NCI-H146 (cell line): ENCODE measurements around the gene NME4.
A peak's percentile ranks its signal among the peaks of the same experiment; 100 is the strongest.

Source experiments
- DNase-seq: peaks from one replicate; lab custom pipeline; 2025; lab: John Stamatoyannopoulos, UW

The NME4 gene

DNA sequence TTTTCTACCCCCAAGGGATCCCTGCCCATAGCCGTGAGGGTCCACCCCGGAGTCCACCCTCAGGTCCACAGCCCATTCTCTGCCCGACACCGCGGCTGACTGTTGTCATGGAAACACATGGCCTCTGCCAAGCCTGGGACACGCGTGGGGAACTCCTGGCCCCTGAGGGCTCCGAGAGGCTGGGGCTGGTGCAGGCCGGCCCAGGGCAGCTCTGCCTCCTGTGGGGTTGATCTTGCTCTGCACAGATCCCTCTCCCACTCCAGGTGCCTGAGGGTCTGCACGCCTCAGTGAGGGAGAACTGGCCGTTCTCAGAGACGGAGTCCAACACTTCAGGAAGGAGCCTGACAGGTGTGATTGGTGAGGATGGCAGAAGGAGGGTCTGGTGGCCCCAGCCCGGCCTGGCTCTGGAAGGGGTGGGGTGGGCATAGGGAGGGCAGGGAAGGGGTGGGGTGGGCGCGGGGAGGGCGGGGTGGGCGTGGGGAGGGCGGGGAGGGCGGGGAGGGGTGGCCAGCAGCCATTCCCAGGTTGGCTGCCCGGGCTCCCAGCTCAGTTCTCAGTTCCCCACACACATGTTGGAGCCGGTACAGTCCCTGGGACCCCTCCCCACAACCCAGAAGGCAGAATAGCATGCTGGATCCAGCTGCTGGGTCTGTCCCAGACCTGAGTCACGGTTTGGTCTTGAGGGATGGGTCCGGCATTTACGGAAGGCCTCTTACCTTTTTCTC is 33.1 kb upstream of the NME4 start:
- no peak for DNase-seq

DNA sequence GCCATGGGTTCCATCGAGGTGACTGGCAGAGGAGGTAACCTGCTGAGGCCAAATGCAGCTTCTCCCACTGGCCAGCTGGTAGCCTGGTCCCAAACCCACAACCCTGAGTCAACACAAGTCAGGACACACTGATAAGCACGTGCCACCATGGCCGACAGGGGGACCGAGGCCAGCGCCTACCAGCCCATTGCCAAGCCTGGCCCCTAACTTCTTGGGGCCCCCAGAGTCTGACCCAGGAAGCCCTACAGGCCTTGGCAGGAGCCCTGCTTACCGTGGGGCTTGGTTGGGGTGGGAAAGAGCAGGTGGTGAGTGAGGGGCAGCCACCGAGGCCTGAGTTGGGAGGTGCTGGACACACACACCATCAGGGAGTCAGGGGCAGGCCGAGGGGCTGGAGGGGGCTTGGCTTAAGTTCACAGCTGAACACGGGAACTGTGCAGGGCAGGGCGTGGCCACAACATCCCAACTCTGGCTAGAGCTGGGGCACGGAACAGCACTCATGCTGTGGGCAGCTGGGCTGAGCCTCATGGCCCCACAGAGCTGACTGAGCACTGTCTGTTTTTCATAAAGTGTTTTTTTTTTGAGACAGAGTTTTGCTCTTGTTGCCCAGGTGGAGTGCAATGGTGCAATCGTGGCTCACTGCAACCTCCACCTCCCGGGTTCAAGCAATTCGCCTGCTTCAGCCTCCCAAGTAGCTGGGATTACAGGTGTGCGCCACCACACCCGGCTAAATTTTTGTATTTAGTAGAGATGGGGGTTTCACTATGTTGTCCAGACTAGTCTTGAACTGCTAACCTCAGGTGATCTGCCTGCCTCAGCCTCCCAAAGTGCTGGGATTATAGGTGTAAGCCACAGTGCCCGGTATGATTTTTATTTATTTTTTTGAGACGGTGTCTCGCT is 32.2 kb upstream of the NME4 start:
- DNase-seq, result no peak

DNA sequence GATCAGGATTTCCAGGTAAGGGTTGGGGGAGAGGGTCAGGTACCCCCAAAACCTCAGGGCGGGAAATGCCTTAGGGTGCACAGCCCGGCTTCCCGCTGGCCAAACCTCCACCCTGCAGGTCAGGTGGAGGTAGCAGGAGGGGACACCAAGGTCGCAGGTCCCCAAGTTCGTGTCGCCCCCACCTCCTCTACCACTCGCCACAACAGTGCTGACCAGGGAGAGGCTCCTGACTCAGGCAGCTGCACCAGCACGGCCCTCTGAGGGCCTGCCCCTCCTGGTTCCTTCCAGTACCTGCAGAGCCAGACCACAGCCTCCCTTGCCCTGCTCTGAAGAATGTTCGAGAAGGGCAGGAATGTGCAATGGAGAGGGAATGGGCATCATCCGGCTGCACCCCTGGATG is 30.5 kb upstream of the NME4 start:
- no peak for DNase-seq

DNA sequence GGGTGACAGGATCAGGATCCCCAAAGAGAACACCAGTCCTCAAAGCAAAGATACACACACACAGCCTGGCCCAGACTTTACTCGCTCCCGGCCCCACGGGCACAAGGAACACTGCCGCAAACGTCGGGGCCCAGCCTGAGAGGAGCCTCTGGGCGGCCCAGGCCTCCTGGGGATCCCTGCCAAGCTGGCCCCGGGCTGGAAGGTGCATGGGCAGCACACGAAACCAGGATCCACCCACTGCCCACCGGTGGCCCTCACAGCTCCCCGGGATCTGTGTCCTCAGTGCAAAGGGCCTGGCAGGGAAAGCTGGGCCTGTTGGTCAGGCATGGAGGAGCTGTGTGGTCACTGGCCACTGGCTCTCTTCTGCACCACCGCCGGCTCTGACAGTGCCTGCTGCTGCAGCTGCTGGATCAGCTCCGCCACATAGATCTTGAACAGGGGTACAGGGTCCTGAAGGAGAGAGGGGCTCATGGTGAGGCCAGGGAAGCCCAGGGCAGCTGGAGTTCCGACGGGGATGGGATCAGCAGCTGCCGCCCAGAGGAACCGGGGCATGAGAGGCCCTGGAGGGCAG is 29.6 kb upstream of the NME4 start:
- DNase-seq, result no peak

DNA sequence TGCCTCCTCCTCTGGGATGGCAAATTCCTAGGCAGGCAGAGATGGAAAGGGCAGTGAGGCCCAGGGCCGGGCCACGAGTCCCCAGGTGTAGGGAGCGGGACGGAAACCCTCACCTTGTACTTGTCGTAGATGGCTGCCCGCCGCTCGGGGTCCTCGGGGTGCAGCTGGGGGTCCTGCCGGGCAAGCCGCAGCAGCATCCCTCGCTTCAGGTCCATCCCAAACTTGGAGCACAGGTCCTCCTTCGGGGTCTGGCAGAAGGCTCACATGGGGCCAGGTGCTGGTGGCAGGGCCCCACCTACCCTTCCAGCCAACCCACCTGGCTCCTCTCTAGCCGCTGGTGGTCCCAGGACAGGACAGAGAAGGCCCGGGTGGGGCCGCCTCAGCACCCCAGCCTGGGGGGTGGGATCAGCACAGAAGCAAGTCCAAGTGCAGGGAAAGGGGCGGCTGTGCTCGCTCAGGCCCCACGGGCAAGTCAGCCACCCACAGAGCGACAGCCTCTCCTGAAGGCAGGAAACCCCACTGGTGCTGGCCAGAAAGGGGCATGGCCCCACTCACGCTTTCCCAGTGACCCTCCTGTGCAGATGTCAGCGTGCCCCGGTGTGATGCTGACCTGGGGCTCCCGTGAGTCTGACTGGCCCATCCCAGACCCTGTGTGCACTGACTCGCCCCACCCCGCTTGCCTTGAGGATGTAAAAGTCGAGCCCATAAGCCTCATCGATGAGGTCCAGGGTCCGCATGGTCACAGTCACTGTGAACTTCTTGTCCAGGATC is 28.4 kb upstream of the NME4 start:
- DNase-seq, result no peak

DNA sequence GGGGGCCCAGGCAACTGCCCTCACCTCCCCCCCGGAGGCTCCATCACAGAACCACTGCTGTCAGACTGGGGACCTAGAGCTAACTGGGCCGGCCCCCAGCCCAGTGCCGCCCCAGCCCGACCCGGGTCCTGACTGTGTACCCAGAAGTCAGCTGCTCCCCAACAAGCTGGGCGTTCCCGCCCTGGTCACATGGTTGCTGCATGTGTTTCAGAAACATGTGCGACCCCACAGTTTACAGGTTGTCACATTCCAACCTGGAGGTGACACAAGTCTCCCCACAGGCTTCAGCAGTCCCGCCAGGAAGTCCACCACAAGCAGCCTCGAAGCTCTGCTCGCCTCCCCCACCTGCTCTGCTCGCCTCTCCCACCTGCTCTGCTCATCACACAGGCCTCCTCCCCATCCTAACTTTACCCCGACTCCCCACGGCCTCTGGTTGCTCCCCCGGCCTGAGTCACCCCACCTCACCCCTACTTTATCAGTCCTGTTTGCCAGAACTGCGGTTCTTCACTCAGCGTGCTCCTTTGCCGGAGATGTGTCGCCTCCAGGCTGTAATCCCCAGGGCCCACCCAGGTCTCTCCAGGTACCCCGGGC is 27.6 kb upstream of the NME4 start:
- DNase-seq, result no peak

DNA sequence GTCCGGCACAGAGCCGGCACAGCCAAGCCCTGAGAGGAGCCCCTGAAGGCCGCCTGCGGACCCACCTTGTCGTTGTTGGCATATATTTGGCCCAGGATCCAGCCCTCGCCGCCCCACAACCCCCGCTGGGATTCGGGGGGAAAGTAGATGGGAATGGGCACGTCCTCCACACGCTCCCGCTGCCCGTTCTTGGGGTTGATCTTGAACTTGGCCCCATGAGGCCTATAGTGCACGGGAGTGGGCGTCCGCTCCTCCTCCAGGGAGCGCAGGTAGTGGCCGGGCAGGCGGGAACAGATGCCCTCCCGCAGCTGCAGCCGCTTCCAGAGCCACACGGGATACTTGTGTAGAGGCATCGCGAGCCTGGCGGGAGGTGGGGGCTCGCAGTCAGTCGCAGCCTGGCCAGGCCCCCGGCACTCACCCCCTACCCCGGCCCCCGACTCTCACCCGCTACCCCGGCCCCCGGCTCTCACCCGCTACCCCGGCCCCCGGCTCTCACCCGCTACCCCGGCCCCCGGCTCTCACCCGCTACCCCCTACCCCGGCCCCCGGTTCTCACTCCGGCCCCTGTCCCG is 27.0 kb upstream of the NME4 start:
- DNase-seq, result no peak

DNA sequence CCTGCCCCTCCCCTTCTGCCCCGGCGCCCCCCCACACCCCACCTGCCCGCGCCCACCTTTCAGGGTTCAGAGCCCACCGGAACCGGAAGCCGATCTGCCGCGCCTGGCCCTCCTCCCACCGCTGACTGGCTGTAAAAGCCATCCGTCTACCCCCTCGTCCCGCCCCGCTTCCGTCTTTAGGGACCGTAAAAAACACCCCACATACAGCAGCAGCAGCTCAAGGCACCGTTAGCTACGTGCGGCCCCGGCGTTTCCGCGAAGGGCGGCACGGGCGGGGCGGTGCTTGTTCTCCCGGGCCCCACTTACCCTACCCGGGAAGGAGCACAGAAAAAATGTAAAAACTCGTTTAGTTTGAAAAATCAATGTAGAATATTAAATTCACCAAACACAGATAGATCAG is 26.6 kb upstream of the NME4 start, which contains the start of gene MRPL28:
Gene MRPL28 (minus strand): TSS at position 96 of the 400 bp plus-strand sequence. CDS start 320 bp downstream, outside the sequence.
- DNase-seq, result peak; percentile 96

DNA sequence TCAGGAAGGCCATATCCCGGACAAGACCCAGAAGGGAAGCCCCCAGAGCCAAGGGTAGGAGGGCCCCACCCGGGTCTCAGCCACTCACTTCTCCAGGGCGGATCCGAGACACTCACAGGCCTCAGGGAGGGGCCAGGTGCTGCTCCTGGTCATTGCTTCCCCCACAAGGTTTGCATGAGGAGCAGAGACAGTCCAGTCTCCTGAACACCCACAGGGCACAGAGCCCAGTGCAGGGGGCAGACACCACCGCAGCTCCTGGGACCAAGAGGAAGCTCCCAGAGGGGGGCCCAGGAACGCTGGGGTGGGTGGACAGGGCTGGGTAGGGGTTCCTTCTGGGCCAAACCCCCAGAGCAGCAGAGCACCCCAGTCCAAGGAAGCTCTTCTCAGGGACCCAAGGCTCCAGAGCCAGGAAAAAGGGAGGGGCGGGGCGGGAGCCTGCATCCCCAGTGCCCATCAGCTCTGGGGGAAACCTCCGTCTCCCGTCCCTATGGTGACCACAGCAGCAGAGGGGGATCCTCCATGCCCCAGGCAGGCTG is 26.0 kb upstream of the NME4 start:
- no peak for DNase-seq

DNA sequence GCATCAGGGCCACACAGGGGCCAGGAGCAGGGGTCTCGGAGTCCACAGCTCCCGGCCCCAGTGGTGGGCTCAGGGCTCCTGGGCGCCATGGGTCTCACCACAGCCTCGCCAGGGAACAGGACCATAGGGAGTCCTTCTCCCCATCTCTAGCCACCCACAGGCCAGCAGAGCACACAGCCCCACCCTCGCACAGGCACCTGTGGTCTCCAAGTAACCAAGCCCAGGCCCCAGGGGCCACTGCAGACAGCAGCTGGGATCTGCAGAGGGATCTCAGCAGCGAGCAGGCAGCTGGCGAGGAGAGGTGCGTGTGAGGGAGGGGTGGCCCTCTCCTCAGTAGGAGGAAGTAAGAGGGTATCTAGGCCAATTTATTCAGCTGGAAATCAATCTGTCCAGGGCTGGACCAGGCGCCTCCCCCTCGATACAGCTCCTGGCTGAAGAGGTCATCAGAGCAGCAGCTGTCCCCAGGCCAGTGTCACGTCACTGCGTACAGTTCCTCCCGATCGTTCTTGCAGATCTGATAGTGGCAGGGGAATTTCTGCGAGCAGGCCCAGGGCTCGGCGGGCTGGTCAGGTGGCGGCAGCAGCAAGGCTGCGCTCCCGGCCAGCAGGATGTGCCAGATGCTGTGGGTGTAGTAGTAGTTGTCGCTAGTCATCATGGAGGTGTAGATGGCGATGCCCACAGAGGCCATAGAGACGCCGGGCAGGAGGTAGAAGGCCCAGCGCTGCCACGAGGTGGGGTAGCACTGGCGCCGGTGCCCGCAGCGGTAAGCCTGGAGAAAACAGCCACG is 25.3 kb upstream of the NME4 start:
- no peak for DNase-seq

DNA sequence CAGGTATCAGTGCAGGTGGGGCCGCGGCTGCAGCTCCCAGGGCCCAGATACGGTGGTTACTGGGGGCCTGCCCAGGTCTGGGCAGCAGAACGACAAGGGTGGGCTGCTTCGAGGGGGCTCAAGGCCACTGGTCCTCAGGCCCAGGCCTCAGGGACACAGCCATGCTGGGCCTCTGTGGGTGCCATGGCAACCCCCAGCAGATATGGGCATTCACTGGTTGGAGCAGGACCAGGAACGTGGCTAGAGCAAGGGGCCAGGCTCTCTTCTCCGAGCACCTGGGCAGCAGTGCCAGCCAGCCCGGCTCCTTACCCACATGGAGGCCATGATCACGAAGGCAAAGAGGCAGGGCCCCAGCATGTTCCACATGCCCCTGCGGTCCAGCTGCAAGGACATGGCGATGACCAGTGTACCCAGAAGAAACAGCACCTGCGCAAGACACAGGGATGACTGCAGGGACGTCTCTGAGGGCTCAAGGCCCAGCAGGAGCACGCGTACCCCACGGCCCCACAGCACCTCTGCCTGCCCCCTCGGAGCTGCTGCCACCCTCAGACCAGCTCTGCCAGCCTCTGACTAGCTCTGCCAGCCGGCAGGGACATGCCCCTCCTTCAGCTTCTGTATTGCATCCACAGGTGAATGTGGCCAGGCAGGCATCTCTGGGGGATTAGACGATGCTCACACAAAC is 24.6 kb upstream of the NME4 start:
- DNase-seq, result no peak

DNA sequence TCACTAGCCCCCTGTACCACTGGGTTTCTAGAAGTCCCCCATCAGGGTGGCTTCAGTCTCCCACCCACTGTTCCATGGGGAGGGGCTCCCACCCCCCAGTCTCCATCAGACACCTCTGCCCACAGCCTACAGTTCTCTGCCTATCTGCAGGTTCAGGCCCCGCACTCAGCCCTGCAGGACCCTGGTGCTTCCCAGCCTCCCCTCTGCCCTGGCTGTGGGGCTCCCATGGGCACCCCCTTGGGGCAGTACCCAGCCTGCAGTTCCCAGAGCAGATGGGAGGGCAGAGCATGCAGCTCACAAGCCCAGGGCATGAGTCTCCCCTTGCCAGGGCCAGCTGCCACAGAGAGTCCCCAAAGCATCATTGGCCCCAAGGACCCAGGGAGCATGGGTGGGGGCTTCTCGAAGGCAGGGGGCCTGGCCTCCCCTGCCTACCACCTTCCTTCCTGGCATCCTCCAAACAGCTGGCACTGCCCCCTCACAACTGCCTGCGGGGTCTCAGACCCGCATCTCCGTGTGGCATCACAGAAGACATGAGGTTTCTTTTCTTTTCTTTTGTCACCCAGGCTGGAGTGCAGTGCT is 23.9 kb upstream of the NME4 start:
- no peak for DNase-seq

DNA sequence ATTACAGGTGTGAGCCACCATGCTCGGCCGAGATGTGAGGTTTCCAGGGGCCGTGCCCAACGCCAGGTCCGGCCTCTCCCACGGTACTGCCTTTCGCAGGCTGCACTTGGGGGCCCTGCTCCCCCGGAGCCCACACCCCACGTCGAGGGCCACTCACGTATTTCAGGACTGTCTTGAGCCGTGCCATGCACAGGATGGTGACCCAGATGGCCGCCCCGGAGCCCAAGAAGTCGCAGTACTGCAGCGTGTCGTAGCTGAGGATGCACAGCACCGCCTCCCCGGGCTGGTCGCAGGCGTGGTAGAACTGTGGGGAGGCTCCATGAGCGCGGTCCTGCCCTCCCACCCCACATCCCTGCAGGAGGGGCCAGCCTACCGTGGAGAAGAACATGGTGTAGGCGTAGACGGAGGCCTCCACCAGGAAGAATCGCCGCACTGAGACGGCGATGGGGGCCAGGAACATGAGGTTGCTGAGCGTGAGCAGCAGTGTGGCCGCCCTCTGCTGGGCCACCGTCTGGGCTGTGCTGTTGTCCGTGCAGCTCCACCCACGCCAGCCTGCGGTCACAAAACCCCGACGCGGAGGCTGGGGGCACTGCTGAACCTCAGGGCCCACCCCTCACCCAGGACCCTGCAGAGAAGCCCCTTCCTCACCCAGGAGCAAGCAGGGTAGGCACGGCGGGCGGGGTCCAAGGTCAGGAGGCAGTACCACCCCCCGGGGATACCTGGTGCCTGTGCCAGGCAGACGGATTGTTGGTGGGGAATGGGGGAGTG is 23.0 kb upstream of the NME4 start:
- DNase-seq, result no peak

DNA sequence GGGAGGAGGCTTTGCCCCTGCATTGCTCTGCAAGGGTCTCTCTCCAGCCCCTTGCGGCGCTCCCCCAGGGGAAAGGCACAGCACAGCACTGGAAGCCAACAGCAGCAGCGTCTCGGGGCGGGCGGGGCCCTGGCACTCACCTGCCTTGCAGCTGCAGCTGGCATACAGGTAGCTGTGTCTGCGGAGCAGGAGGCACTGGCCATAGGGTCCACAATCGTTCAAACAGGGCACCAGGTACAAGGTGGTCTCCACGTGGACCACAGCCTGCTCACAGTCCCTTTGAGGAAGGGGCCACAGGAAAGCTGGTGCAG is 22.4 kb upstream of the NME4 start:
- no peak for DNase-seq

DNA sequence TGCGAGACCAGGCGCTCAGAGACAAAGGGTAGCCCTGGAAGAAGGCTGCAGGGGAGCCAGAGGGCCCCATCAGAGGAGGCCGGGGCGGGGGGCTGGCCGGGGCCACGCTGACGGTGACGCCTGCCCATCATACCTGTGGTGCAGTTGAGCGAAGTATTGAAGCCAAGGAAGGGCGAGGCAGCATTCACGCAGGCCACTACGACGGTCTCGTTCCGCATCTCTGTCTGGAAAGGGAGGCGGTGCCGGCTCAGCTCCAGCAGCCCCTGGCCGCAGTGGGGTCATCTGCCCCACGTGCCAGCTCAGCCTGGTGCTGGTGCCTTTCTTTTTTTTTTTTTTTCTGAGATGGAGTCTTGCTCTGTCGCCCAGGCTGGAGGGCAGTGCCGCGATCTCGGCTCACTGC is 21.8 kb upstream of the NME4 start:
- DNase-seq, result no peak

DNA sequence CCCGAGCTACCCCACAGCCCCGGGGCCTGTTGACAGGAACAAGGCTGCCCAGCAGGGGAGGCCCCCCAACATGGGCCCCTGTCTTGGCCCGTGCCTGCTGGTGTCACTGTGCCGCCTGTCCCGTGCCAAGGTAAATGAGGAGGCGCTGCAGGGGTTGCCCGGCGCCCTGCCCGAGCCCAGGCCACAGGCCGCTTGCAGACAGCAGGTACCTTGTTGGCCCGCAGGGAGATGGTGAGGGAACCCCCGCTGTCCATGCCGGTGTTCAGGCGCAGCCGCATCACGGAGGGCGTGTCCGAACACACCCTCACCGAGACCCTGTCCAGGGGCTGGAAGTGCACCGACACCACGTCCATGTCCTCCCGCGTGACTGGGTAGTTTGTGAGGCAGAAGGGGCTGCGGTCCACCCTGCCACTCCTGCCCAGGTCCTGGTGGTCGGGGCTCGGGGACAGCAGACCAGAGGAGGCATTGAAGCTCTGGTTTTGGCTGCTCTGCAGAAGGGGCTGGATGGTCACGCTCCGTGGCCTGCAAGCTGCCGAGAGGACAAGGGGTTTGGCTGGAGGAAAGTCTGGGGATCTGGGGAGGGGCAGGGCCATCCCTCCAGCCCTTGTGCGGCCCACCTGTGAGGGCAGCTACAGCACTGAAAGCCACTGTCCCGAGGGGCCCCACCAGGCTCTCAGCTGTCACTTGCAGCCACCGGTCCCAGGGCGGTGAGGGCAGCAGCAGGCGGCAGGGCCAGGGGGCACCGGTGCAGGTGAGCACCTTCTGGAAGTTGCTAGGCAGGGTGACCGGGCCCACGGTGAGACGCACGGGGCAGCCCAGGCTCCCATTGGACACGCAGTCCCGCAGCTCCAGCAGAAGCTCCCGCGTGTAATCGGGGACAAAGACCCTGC is 20.8 kb upstream of the NME4 start:
- DNase-seq, result no peak

DNA sequence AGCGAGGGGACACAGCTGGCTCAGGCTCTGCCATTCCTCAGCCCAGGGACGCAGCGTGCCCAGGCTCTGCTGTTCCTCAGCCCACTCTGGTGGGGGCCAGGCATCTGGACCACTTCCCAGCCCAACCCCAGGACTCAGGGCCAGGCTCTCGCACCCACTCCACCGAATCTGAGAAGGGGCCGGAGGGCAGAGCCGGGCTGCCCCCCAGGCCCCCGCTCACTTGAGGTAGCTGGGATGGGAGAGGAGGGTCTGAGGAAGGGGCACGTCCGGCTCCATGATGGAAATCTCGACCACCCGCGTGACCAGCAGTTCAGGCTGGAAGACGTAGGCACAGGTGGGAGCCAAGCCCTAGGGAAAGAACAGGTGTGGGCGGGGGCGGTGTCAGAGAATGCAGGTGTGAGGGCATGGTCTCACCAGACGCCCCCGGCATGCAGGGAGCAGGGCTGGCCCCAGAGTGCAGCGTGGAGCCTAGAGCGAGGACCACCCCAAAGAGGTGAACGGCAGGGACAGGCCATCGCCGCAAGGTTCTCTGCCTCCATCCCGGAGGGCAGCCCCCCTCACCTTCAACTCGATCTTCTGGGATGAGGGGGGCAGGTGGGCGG is 20.1 kb upstream of the NME4 start:
- no peak for DNase-seq
